ENCODE measurements around the gene PXDN. TPM values are rescaled to one million over a fixed set of nuclear protein-coding genes. Genes with fewer than 3 reads are reported as not detected.

The PXDN gene
- total and polyA plus RNA-seq, 2 of the 13 experiments (the other 11 are each of a cell fraction or from before 2014, with no cell fraction given), result not detected

DNA sequence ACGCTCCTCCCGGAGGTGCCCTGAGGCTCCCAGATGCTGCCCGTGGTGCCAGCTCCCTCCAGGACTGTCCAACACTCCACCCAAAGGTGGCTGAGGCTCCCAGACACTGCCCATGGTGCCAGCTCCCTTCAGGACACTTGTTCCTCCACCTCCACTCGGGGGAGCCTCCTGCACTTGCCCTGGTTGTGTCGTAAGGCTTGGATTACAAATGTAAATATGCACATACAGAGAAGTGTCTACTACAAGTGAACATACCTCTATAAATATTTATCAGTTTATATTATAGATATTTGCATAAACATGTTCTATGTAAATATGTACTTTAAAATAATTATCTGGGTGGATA is 143.3 kb downstream of the PXDN start:
- WGBS (ENCODE audit: low lambda C conversion rate), result 26% methylated on average over 2 of the region's 5 CpGs
- H3K9me3 ChIP-seq (ENCODE audit: low read length), result peaks cover 16% of the 10 kb centered on the region
- no peaks in the 10 kb centered on the region for H3K36me3 ChIP-seq (replicated peaks in 1 of 2; ENCODE audit: control insufficient read depth in 1 of 2, insufficient read depth in 2 of 2, low read length in 2 of 2)
- ATAC-seq, result no peak
- no peak overlapping the region for H3K9ac ChIP-seq (ENCODE audit: insufficient read depth, low read depth, low read length)
- intact Hi-C loops (cut with micrococcal nuclease; ENCODE audit: unreplicated experiment), result no loop called here
- TF ChIP-seq, protein P1, sequence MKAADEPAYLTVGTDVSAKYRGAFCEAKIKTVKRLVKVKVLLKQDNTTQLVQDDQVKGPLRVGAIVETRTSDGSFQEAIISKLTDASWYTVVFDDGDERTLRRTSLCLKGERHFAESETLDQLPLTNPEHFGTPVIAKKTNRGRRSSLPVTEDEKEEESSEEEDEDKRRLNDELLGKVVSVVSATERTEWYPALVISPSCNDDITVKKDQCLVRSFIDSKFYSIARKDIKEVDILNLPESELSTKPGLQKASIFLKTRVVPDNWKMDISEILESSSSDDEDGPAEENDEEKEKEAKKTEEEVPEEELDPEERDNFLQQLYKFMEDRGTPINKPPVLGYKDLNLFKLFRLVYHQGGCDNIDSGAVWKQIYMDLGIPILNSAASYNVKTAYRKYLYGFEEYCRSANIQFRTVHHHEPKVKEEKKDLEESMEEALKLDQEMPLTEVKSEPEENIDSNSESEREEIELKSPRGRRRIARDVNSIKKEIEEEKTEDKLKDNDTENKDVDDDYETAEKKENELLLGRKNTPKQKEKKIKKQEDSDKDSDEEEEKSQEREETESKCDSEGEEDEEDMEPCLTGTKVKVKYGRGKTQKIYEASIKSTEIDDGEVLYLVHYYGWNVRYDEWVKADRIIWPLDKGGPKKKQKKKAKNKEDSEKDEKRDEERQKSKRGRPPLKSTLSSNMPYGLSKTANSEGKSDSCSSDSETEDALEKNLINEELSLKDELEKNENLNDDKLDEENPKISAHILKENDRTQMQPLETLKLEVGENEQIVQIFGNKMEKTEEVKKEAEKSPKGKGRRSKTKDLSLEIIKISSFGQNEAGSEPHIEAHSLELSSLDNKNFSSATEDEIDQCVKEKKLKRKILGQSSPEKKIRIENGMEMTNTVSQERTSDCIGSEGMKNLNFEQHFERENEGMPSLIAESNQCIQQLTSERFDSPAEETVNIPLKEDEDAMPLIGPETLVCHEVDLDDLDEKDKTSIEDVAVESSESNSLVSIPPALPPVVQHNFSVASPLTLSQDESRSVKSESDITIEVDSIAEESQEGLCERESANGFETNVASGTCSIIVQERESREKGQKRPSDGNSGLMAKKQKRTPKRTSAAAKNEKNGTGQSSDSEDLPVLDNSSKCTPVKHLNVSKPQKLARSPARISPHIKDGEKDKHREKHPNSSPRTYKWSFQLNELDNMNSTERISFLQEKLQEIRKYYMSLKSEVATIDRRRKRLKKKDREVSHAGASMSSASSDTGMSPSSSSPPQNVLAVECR (CRISPR knock-in tag; IDR thresholded peaks at IDR 0.05; ENCODE audit: borderline replicate concordance), result 0 out of 2 replicates have a peak, but pooled peaks have one; percentile 5
- TF ChIP-seq ZNF614 (CRISPR knock-in tag; IDR thresholded peaks at IDR 0.05; ENCODE audit: borderline replicate concordance) (no peak), RFXAP (CRISPR knock-in tag; IDR thresholded peaks at IDR 0.05; ENCODE audit: borderline replicate concordance) (no peak), ZNF333 (CRISPR knock-in tag; IDR thresholded peaks at IDR 0.05; ENCODE audit: borderline replicate concordance) (no peak), HNRNPL (IDR thresholded peaks at IDR 0.05; ENCODE audit: low read depth, low read length) (0 out of 2 replicates have a peak, but pooled peaks have one; percentile 18)
- H3K4me3 ChIP-seq (replicated peaks in 1 of 3; ENCODE audit: insufficient read depth in 1 of 3, low read depth in 2 of 3, low read length in 3 of 3), result peak overlapping the region in 1 of 3 experiments; percentile 17; a peak in 1 of 6 replicates
- H3K4me2 ChIP-seq (ENCODE audit: low read depth, low read length), result 0 out of 2 replicates have a peak overlapping the region, but pooled peaks have one; percentile 5
- H3K4me1 ChIP-seq (ENCODE audit: insufficient read depth, low read length), result peaks cover 19% of the 10 kb centered on the region
- ChIA-PET CTCF (ENCODE audit: low intra/inter-chr PET ratio, low total read pairs) (no interaction called here), POLR2A (no interaction called here)
- FAIRE-seq, result no peak
- no peak overlapping the region for H3K27ac ChIP-seq (ENCODE audit: extremely low read length, insufficient read depth, low read length)
- no peak overlapping the region for H2AFZ ChIP-seq (ENCODE audit: low read length)
- in situ Hi-C loops (cut with HindIII; ENCODE audit: extremely low pct_ligation_motif_present, low pct_unique_long_range_greater_than_20kb), result no loop called here
- BruUV-seq (replicated peaks), result no TSS peak
- H3K27me3 ChIP-seq (ENCODE audit: control insufficient read depth in 1 of 2, insufficient read depth in 2 of 2, low read length in 2 of 2), result peaks cover 4 to 18% of the 10 kb centered on the region in 2 experiments; a peak in 3 of 5 replicates
- DNase-seq (ENCODE audit: low spot score), result no peak
- no peaks in the 10 kb centered on the region for H4K20me1 ChIP-seq (ENCODE audit: insufficient read depth, low read length)
- H3K79me2 ChIP-seq (ENCODE audit: insufficient read depth, low read length), result no peaks in the 10 kb centered on the region
